DOHH2 (cell line): Measurements from ENCODE around the gene TNFRSF13B.
A peak's percentile ranks its signal among the peaks of the same experiment; 100 is the strongest.

ENCODE experiments used
- H3F3A ChIP-seq: fragments of 200-600 bp; sonication (generic), shearing (Covaris generic); 2 replicates; pipeline ENCODE4 v1.6.0; 2016; ENCODE audit warnings: antibody characterized with exemption, mild to moderate bottlenecking; ENCODE audit not compliant: control insufficient read depth, insufficient read depth
- H3K27ac ChIP-seq: fragments of 200-600 bp; sonication (generic); 2 replicates; pipeline ENCODE4 v1.5.1; 2014; ENCODE audit warnings: low read depth, mild to moderate bottlenecking, low read length, moderate library complexity
- H3K27me3 ChIP-seq: fragments of 200-600 bp; sonication (generic); 2 replicates; pipeline ENCODE4 v1.6.1; 2014; ENCODE audit warnings: mild to moderate bottlenecking, low read length, mixed read lengths; ENCODE audit not compliant: control insufficient read depth
- H3K36me3 ChIP-seq: fragments of 200-600 bp; sonication (generic); 2 replicates; pipeline ENCODE4 v1.6.1; 2014; ENCODE audit warnings: mild to moderate bottlenecking, low read length, moderate library complexity, mixed read lengths; ENCODE audit not compliant: control insufficient read depth
- H3K4me1 ChIP-seq: fragments of 200-600 bp; sonication (generic); 2 replicates; pipeline ENCODE4 v1.6.1; 2014; ENCODE audit warnings: mild to moderate bottlenecking, low read length, mixed read lengths; ENCODE audit not compliant: control insufficient read depth
- H3K4me2 ChIP-seq: fragments of 200-600 bp; sonication (generic); 2 replicates; pipeline ENCODE4 v1.6.0; 2014; ENCODE audit warnings: mild to moderate bottlenecking, low read length, moderate library complexity
- H3K4me3 ChIP-seq: fragments of 200-600 bp; sonication (generic); 2 replicates; pipeline ENCODE4 v1.5.1; 2014; ENCODE audit warnings: mild to moderate bottlenecking, low read length, mixed read lengths
- H3K79me2 ChIP-seq: fragments of 200-600 bp; sonication (generic); 2 replicates; pipeline ENCODE4 v1.6.1; 2014; ENCODE audit warnings: mild to moderate bottlenecking, low read length, mixed read lengths; ENCODE audit not compliant: control insufficient read depth
- H3K9me2 ChIP-seq: fragments of 200-600 bp; sonication (generic); replicated peaks from 2 replicates; pipeline ENCODE4 v1.6.1; 2014; ENCODE audit warnings: mild to moderate bottlenecking, low read length, mixed read lengths; ENCODE audit not compliant: control insufficient read depth
- H3K9me3 ChIP-seq: fragments of 200-600 bp; sonication (generic); 2 replicates; pipeline ENCODE4 v1.6.1; 2014; ENCODE audit warnings: antibody characterized with exemption, low read length, mixed read lengths; ENCODE audit not compliant: control insufficient read depth, insufficient read depth
- H4K20me1 ChIP-seq: fragments of 200-600 bp; sonication (generic); 2 replicates; pipeline ENCODE4 v1.6.0; 2014; ENCODE audit warnings: low read depth, mild to moderate bottlenecking, antibody characterized with exemption, low read length, moderate library complexity; ENCODE audit not compliant: control insufficient read depth, insufficient read depth
- CTCF ChIP-seq: fragments of 200-600 bp; sonication (generic); IDR thresholded peaks from one replicate; pipeline ENCODE4 v1.5.1; 2014; ENCODE audit warnings: antibody characterized with exemption, mild to moderate bottlenecking, low read depth, low read length; ENCODE audit not compliant: poor library complexity, severe bottlenecking
- EZH2phosphoT487 ChIP-seq: fragments of 200-600 bp; sonication (generic); IDR thresholded peaks from 2 replicates; pipeline ENCODE4 v1.6.1; 2017; ENCODE audit warnings: borderline replicate concordance, mild to moderate bottlenecking, antibody characterized with exemption, low read length, moderate library complexity, mixed read lengths

Gene TNFRSF13B

GRCh38 chr17:16995930-16996329 lies 24.0 kb upstream of the TNFRSF13B start:
- TF ChIP-seq CTCF (no peak), EZH2phosphoT487 (no peak)
- H3F3A ChIP-seq: no peaks in the 10 kb centered on the region
- peaks cover 7% of the 10 kb centered on the region for H3K4me1 ChIP-seq
- H3K9me3 ChIP-seq: no peaks in the 10 kb centered on the region
- H3K4me3 ChIP-seq: no peak overlapping the region
- no peak overlapping the region for H3K27ac ChIP-seq
- H3K79me2 ChIP-seq: no peaks in the 10 kb centered on the region
- no peaks in the 10 kb centered on the region for H3K27me3 ChIP-seq
- H4K20me1 ChIP-seq: no peaks in the 10 kb centered on the region
- no peaks in the 10 kb centered on the region for H3K36me3 ChIP-seq
- H3K9me2 ChIP-seq: no peaks in the 10 kb centered on the region
- no peak overlapping the region for H3K4me2 ChIP-seq

- Histone ChIP-seq H3K4me2 (no peak overlapping the region), H3F3A (no peaks in the 10 kb centered on the region), H3K9me2 (no peaks in the 10 kb centered on the region), H3K79me2 (no peaks in the 10 kb centered on the region), H3K9me3 (no peaks in the 10 kb centered on the region), H3K27me3 (no peaks in the 10 kb centered on the region), H3K27ac (no peak overlapping the region), H3K36me3 (no peaks in the 10 kb centered on the region), H3K4me3 (no peak overlapping the region), H3K4me1 (peaks cover 20% of the 10 kb centered on the region), H4K20me1 (no peaks in the 10 kb centered on the region)
- TF ChIP-seq EZH2phosphoT487: no peak
These were observed 22.7 kb upstream of the TNFRSF13B start for GRCh38 chr17:16994631-16995030.

- H3K27me3 ChIP-seq: no peaks in the 10 kb centered on the region
- peaks cover 52% of the 10 kb centered on the region for H3K4me1 ChIP-seq
- TF ChIP-seq EZH2phosphoT487: no peak
- peak; percentile 93 for TF ChIP-seq CTCF
- no peaks in the 10 kb centered on the region for H4K20me1 ChIP-seq
- H3K27ac ChIP-seq: no peak overlapping the region
- H3K9me3 ChIP-seq: no peaks in the 10 kb centered on the region
- H3K36me3 ChIP-seq: no peaks in the 10 kb centered on the region
- no peak overlapping the region for H3K4me3 ChIP-seq
- no peaks in the 10 kb centered on the region for H3K9me2 ChIP-seq
- H3K4me2 ChIP-seq: 0 out of 2 replicates have a peak overlapping the region, but pooled peaks have one; percentile 24
- peaks cover 10% of the 10 kb centered on the region for H3F3A ChIP-seq
- no peaks in the 10 kb centered on the region for H3K79me2 ChIP-seq
These were observed 19.6 kb upstream of the TNFRSF13B start for GRCh38 chr17:16991349-16992009.
